Nephron progenitor cell (in vitro differentiated cells): ENCODE measurements around the gene PAX5.

ENCODE experiments used
- DNase-seq: peaks from one replicate; pipeline ENCODE4 v3.0.0; 2021
- H3K27ac Mint-ChIP-seq: 2 replicates; pipeline ENCODE4 v1.8.0; 2021; ENCODE audit warnings: mild to moderate bottlenecking, moderate library complexity, mixed read lengths
- H3K27me3 Mint-ChIP-seq: 2 replicates; pipeline ENCODE4 v1.8.0; 2021; ENCODE audit warnings: mild to moderate bottlenecking, low read depth, mixed read lengths; ENCODE audit not compliant: poor library complexity
- H3K36me3 Mint-ChIP-seq: 2 replicates; pipeline ENCODE4 v1.8.0; 2021; ENCODE audit warnings: low read depth, mixed read lengths
- H3K4me1 Mint-ChIP-seq: 2 replicates; pipeline ENCODE4 v1.8.0; 2021; ENCODE audit warnings: mixed read lengths
- H3K4me3 Mint-ChIP-seq: 2 replicates; pipeline ENCODE4 v1.8.0; 2021; ENCODE audit warnings: mild to moderate bottlenecking, moderate library complexity, mixed read lengths
- H3K9me3 Mint-ChIP-seq: 2 replicates; pipeline ENCODE4 v1.8.0; 2021; ENCODE audit warnings: mild to moderate bottlenecking, moderate library complexity, mixed read lengths
- CTCF ChIP-seq: fragments of 200-600 bp; sonication (generic); IDR thresholded peaks from 2 replicates; pipeline ENCODE4 v1.5.0; 2021; ENCODE audit warnings: antibody characterized with exemption

The PAX5 gene

GRCh38 chr9:37034938-37035647 is 1.0 kb upstream of the PAX5 start:
- DNase-seq = peak; percentile 34
- Mint-ChIP-seq H3K36me3 (no peaks in the 10 kb centered on the region), H3K4me3 (peak overlapping the region; percentile 60), H3K27ac (no peak overlapping the region), H3K4me1 (peaks cover 32% of the 10 kb centered on the region), H3K9me3 (no peaks in the 10 kb centered on the region), H3K27me3 (peaks cover 99% of the 10 kb centered on the region)
- TF ChIP-seq CTCF = no peak

- H3K36me3 Mint-ChIP-seq = no peaks in the 10 kb centered on the region
- DNase-seq = peak; percentile 64
- H3K27me3 Mint-ChIP-seq = peaks cover 100% of the 10 kb centered on the region
- no peak overlapping the region for H3K27ac Mint-ChIP-seq
- peak overlapping the region; percentile 60 for H3K4me3 Mint-ChIP-seq
- no peak for TF ChIP-seq CTCF
- H3K9me3 Mint-ChIP-seq = no peaks in the 10 kb centered on the region
- H3K4me1 Mint-ChIP-seq = peaks cover 32% of the 10 kb centered on the region
These were observed 353 bp upstream of the PAX5 start for GRCh38 chr9:37034305-37034937.

GRCh38 chr9:37033141-37033540 is 927 bp downstream of the PAX5 start:
- H3K36me3 Mint-ChIP-seq = no peaks in the 10 kb centered on the region
- DNase-seq = no peak
- H3K4me1 Mint-ChIP-seq = peaks cover 32% of the 10 kb centered on the region
- peaks cover 100% of the 10 kb centered on the region for H3K27me3 Mint-ChIP-seq
- no peak overlapping the region for H3K27ac Mint-ChIP-seq
- peaks cover 8% of the 10 kb centered on the region for H3K9me3 Mint-ChIP-seq
- no peak overlapping the region for H3K4me3 Mint-ChIP-seq
- no peak for TF ChIP-seq CTCF

- no peak for TF ChIP-seq CTCF
- peaks cover 100% of the 10 kb centered on the region for H3K27me3 Mint-ChIP-seq
- H3K36me3 Mint-ChIP-seq = peaks cover 4% of the 10 kb centered on the region
- peaks cover 12% of the 10 kb centered on the region for H3K9me3 Mint-ChIP-seq
- no peak overlapping the region for H3K4me3 Mint-ChIP-seq
- H3K4me1 Mint-ChIP-seq = peaks cover 35% of the 10 kb centered on the region
- no peak overlapping the region for H3K27ac Mint-ChIP-seq
- DNase-seq = no peak
These were observed 1.4 kb downstream of the PAX5 start for GRCh38 chr9:37032713-37033112.

DNA sequence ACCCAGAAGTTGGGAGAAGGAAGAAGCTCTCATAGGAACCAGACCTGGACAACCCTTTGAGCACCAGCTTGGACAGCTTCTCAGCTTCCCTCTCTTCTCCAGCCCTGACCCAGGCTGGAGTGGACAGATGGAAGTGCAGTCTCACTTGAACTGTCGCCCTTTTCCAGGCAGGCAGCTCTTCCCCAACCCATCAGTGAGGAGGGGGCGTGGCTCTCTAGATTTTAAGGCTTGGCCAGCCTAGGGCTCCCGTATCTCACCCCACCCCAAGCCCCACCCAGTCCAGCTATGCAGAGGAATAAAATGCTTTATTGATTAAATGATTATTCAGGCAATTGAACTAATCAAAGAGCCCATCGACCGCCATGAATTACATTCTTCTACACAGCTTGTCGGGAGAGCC is 2.2 kb downstream of the PAX5 start:
- Mint-ChIP-seq H3K27me3 (peaks cover 100% of the 10 kb centered on the region), H3K27ac (no peak overlapping the region), H3K4me1 (peaks cover 31% of the 10 kb centered on the region), H3K36me3 (peaks cover 5% of the 10 kb centered on the region), H3K4me3 (no peak overlapping the region), H3K9me3 (peaks cover 13% of the 10 kb centered on the region)
- no peak for DNase-seq
- TF ChIP-seq CTCF = no peak

DNA sequence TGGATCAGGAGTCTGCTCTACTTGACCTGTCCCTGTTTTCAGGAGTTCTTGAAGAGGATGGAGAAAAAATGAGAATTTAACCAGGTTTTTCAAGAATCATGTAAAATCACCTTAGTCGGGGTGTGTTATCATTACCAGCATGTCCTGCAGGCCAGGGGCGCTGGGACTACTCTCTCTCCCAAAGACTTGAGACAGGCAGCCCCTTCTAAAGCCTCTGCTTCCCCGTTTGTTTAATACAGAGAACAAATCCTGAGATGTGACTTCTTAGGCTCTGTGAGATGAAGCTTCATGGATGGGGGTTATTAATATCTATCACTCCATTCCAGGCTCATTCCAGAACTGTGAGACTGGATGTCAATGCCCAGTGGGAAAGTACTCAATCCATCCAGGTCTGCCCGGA is 3.0 kb downstream of the PAX5 start:
- Mint-ChIP-seq H3K4me3 (no peak overlapping the region), H3K9me3 (peaks cover 13% of the 10 kb centered on the region), H3K27ac (no peak overlapping the region), H3K4me1 (peaks cover 25% of the 10 kb centered on the region), H3K27me3 (peaks cover 100% of the 10 kb centered on the region), H3K36me3 (peaks cover 5% of the 10 kb centered on the region)
- no peak for TF ChIP-seq CTCF
- DNase-seq = no peak
